H9 (cell line): ENCODE measurements around the gene VIPR2. TPM values are rescaled to one million over a fixed set of nuclear protein-coding genes. Genes with fewer than 3 reads are reported as not detected.

Source experiments
- DNase-seq: peaks from one replicate; pipeline ENCODE4 v3.0.0-alpha.2; 2017
- H2AFZ ChIP-seq: one replicate; pipeline ENCODE4 v1.6.1; 2013; ENCODE audit warnings: mild to moderate bottlenecking, low read length, control low read depth, moderate library complexity
- H2AK5ac ChIP-seq: 2 replicates; pipeline ENCODE4 v1.6.1; 2013; ENCODE audit warnings: low read length, control low read depth, mixed read lengths; ENCODE audit not compliant: insufficient read length
- H2BK120ac ChIP-seq: one replicate; pipeline ENCODE4 v1.6.1; 2013; ENCODE audit warnings: low read depth, mild to moderate bottlenecking, low read length, control low read depth, inconsistent platforms; ENCODE audit not compliant: poor library complexity, severe bottlenecking
- H2BK12ac ChIP-seq: 2 replicates; pipeline ENCODE4 v1.6.1; 2013; ENCODE audit warnings: low read length, control low read depth, mixed read lengths, low read depth; ENCODE audit not compliant: insufficient read length
- H2BK15ac ChIP-seq: 2 replicates; pipeline ENCODE4 v1.6.1; 2013; ENCODE audit warnings: low read depth, low read length, control low read depth
- H2BK20ac ChIP-seq: one replicate; pipeline ENCODE4 v1.6.1; 2013; ENCODE audit warnings: low read depth, mild to moderate bottlenecking, low read length, control low read depth, inconsistent platforms; ENCODE audit not compliant: poor library complexity, severe bottlenecking
- H2BK5ac ChIP-seq: 2 replicates; pipeline ENCODE4 v1.6.1; 2013; ENCODE audit warnings: low read length, control low read depth, mixed read lengths; ENCODE audit not compliant: insufficient read length
- H3K14ac ChIP-seq: 2 replicates; pipeline ENCODE4 v1.6.1; 2013; ENCODE audit warnings: low read length, control low read depth; ENCODE audit not compliant: insufficient read depth
- H3K18ac ChIP-seq: 2 replicates; pipeline ENCODE4 v1.6.1; 2013; ENCODE audit warnings: low read depth, mild to moderate bottlenecking, mixed read lengths, low read length, control low read depth; ENCODE audit not compliant: insufficient read length
- H3K23ac ChIP-seq: 2 replicates; pipeline ENCODE4 v1.6.1; 2013; ENCODE audit warnings: low read length, control low read depth, mixed read lengths, low read depth; ENCODE audit not compliant: insufficient read length
- H3K23me2 ChIP-seq: 2 replicates; pipeline ENCODE4 v1.6.1; 2013; ENCODE audit warnings: low read depth, mild to moderate bottlenecking, mixed read lengths, low read length, control low read depth; ENCODE audit not compliant: insufficient read length, poor library complexity, severe bottlenecking
- H3K27ac ChIP-seq: 2 replicates; pipeline ENCODE4 v1.5.1; 2013; ENCODE audit warnings: low read length, control low read depth, mixed read lengths, low read depth; ENCODE audit not compliant: insufficient read length
- H3K27me3 ChIP-seq: 2 replicates; pipeline ENCODE4 v1.6.1; 2013; ENCODE audit warnings: low read length, control low read depth, inconsistent platforms; ENCODE audit not compliant: insufficient read depth
- H3K4ac ChIP-seq: 2 replicates; pipeline ENCODE4 v1.6.1; 2013; ENCODE audit warnings: low read depth, mild to moderate bottlenecking, control low read depth, inconsistent platforms, low read length, moderate library complexity
- H3K4me1 ChIP-seq: 2 replicates; pipeline ENCODE4 v1.6.1; 2013; ENCODE audit warnings: low read length, control low read depth, inconsistent platforms; ENCODE audit not compliant: insufficient read depth
- H3K4me2 ChIP-seq: 2 replicates; pipeline ENCODE4 v1.6.1; 2013; ENCODE audit warnings: low read length, control low read depth, mixed read lengths; ENCODE audit not compliant: insufficient read length, insufficient read depth
- H3K56ac ChIP-seq: 2 replicates; pipeline ENCODE4 v1.6.1; 2013; ENCODE audit warnings: low read depth, mild to moderate bottlenecking, mixed read lengths, low read length, control low read depth; ENCODE audit not compliant: insufficient read length
- H3K79me1 ChIP-seq: 2 replicates; pipeline ENCODE4 v1.6.1; 2013; ENCODE audit warnings: low read depth, mild to moderate bottlenecking, moderate library complexity, low read length, control low read depth, inconsistent platforms; ENCODE audit not compliant: insufficient read depth, poor library complexity, severe bottlenecking
- H3K79me2 ChIP-seq: 2 replicates; pipeline ENCODE4 v1.6.1; 2013; ENCODE audit warnings: low read length, control low read depth, inconsistent platforms; ENCODE audit not compliant: insufficient read depth
- H3K9ac ChIP-seq: 2 replicates; pipeline ENCODE4 v1.6.1; 2013; ENCODE audit warnings: low read length, control low read depth, mixed read lengths; ENCODE audit not compliant: insufficient read length; ENCODE audit errors: extremely low read depth
- H3K9me3 ChIP-seq: one replicate; pipeline ENCODE4 v1.6.1; 2013; ENCODE audit warnings: low read depth, low read length, inconsistent platforms; ENCODE audit not compliant: control insufficient read depth
- H3T11ph ChIP-seq: one replicate; pipeline ENCODE4 v1.6.1; 2013; ENCODE audit warnings: mild to moderate bottlenecking, low read length, control low read depth, inconsistent platforms
- H4K20me1 ChIP-seq: one replicate; pipeline ENCODE4 v1.6.1; 2013; ENCODE audit not compliant: control insufficient read depth, insufficient read length, insufficient read depth
- H4K5ac ChIP-seq: 2 replicates; pipeline ENCODE4 v1.6.1; 2013; ENCODE audit warnings: low read depth, mild to moderate bottlenecking, mixed read lengths, low read length, control low read depth; ENCODE audit not compliant: insufficient read length
- H4K8ac ChIP-seq: replicated peaks from 2 replicates; pipeline ENCODE4 v1.6.1; 2013; ENCODE audit warnings: low read length, control low read depth, mixed read lengths, low read depth; ENCODE audit not compliant: insufficient read length
- H4K91ac ChIP-seq: 2 replicates; pipeline ENCODE4 v1.6.1; 2013; ENCODE audit warnings: low read depth, mild to moderate bottlenecking, moderate library complexity, mixed read lengths, low read length, control low read depth; ENCODE audit not compliant: insufficient read length
- H3K27ac Mint-ChIP-seq, 3 experiments: 2 replicates in 2 of 3; 3 replicates in 1 of 3; pipeline ENCODE4 v1.8.0; 2020 to 2021; ENCODE audit warnings: mixed read lengths in 3 of 3, mild to moderate bottlenecking in 1 of 3, moderate library complexity in 1 of 3
- H3K27me3 Mint-ChIP-seq: 2 replicates; pipeline ENCODE4 v1.8.0; 2021; ENCODE audit warnings: low read depth, mild to moderate bottlenecking, moderate library complexity, mixed read lengths
- H3K36me3 Mint-ChIP-seq, 3 experiments: 2 replicates in 2 of 3; 3 replicates in 1 of 3; pipeline ENCODE4 v1.8.0; 2020 to 2021; ENCODE audit warnings: low read depth in 3 of 3, mixed read lengths in 3 of 3; ENCODE audit not compliant: insufficient read depth in 1 of 3
- H3K4me1 Mint-ChIP-seq, 2 experiments: 2 replicates each; pipeline ENCODE4 v1.8.0; 2020; ENCODE audit warnings: mixed read lengths in 2 of 2
- H3K4me3 Mint-ChIP-seq, 2 experiments: 2 replicates in 1 of 2; 3 replicates in 1 of 2; pipeline ENCODE4 v1.8.0; 2020 to 2021; ENCODE audit warnings: mild to moderate bottlenecking in 2 of 2, mixed read lengths in 2 of 2, moderate library complexity in 1 of 2
- H3K9me3 Mint-ChIP-seq, 2 experiments: 2 replicates in 1 of 2; 3 replicates in 1 of 2; pipeline ENCODE4 v1.8.0; 2020; ENCODE audit warnings: mild to moderate bottlenecking in 2 of 2, mixed read lengths in 2 of 2, moderate library complexity in 1 of 2
- WGBS: extraction: QIAGEN DNeasy Blood & Tissue Kit; methylation state at CpG from one replicate; pipeline ENCODE4 v1.1.7; 2013; ENCODE audit warnings: missing lambda C conversion rate, low lambda C conversion rate, mixed read lengths; ENCODE audit not compliant: insufficient read length; ENCODE audit errors: extremely low coverage; 5-methylcytosine and 5-hydroxymethylcytosine counted together
- total RNA-seq: library from RNA; stranded (reverse); gene quantifications from 2 replicates; pipeline ENCODE4 v1.2.1, GENCODE V29; 2021
- TF ChIP-seq, protein P1 (sequence below): fragments of 200-600 bp; sonication (generic); conservative IDR thresholded peaks from 3 replicates; pipeline ENCODE4 v1.8.0; 2021; ENCODE audit warnings: antibody characterized with exemption, mild to moderate bottlenecking

The VIPR2 gene
- total RNA-seq, 1 experiment from 2014 or later: 1.6 TPM

DNA sequence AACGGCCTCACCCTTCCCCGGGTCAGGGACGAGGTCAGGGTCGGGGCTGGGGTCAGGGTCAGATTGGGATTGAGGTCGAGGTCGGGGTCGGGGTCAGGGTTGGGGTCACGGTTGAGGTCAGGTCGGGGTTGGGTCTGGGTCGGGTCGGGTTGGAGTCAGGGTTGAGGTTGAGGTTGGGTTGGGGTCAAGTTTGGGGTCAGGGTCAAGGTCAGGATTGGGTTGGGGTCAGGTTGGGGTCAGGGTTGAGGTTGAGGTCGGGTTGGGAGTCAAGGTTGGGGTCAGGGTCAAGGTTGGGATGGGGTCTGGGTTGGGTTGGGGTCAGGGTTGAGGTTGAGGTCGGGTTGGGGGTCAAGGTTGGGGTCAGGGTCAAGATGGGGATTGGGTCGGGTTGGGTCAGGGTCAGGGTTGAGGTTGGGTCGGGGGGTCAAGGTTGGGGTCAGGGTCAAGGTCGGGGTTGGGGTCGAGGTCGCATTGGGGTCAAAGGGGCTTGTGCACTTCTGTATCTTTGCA is 131.4 kb downstream of the VIPR2 start:
- Histone ChIP-seq H3K23ac (no peak overlapping the region), H4K20me1 (no peaks in the 10 kb centered on the region), H3K27ac (no peak overlapping the region), H2BK15ac (no peak overlapping the region), H3K27me3 (no peaks in the 10 kb centered on the region), H3K79me2 (no peaks in the 10 kb centered on the region), H3K79me1 (no peaks in the 10 kb centered on the region), H3K9me3 (no peaks in the 10 kb centered on the region), H2AK5ac (no peak overlapping the region), H3K18ac (no peak overlapping the region), H3K4me1 (no peaks in the 10 kb centered on the region), H2BK20ac (no peak overlapping the region), H3K56ac (no peak overlapping the region), H3K4me2 (no peak overlapping the region), H3K14ac (no peak overlapping the region), H3K4ac (no peak overlapping the region), H4K91ac (no peak overlapping the region), H4K8ac (no peak overlapping the region), H2BK120ac (no peak overlapping the region), H2AFZ (no peak overlapping the region), H3K9ac (no peak overlapping the region), H2BK5ac (no peak overlapping the region), H3T11ph (no peak overlapping the region), H2BK12ac (no peak overlapping the region), H4K5ac (no peak overlapping the region), H3K23me2 (no peaks in the 10 kb centered on the region)
- Mint-ChIP-seq H3K4me1 (peaks cover 24 to 26% of the 10 kb centered on the region in 2 experiments), H3K27ac (no peak overlapping the region), H3K9me3 (peaks cover 2 to 3% of the 10 kb centered on the region in 2 experiments; a peak in 4 of 5 replicates), H3K36me3 (peaks cover 0 to 2% (median 0%) of the 10 kb centered on the region in 3 experiments; a peak in 1 of 7 replicates), H3K27me3 (peaks cover 7% of the 10 kb centered on the region), H3K4me3 (no peak overlapping the region)
- TF ChIP-seq, protein P1, sequence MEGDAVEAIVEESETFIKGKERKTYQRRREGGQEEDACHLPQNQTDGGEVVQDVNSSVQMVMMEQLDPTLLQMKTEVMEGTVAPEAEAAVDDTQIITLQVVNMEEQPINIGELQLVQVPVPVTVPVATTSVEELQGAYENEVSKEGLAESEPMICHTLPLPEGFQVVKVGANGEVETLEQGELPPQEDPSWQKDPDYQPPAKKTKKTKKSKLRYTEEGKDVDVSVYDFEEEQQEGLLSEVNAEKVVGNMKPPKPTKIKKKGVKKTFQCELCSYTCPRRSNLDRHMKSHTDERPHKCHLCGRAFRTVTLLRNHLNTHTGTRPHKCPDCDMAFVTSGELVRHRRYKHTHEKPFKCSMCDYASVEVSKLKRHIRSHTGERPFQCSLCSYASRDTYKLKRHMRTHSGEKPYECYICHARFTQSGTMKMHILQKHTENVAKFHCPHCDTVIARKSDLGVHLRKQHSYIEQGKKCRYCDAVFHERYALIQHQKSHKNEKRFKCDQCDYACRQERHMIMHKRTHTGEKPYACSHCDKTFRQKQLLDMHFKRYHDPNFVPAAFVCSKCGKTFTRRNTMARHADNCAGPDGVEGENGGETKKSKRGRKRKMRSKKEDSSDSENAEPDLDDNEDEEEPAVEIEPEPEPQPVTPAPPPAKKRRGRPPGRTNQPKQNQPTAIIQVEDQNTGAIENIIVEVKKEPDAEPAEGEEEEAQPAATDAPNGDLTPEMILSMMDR: no peak
- no CpG with 5 or more reads among the region's 18 CpGs for WGBS
- no peak for DNase-seq
